ENCODE data around the gene PKP3. TPM values are rescaled to one million over a fixed set of nuclear protein-coding genes. Genes with fewer than 3 reads are reported as not detected.

Gene PKP3
- total RNA-seq, 1 donor from 2014 or later, result 117 TPM

DNA sequence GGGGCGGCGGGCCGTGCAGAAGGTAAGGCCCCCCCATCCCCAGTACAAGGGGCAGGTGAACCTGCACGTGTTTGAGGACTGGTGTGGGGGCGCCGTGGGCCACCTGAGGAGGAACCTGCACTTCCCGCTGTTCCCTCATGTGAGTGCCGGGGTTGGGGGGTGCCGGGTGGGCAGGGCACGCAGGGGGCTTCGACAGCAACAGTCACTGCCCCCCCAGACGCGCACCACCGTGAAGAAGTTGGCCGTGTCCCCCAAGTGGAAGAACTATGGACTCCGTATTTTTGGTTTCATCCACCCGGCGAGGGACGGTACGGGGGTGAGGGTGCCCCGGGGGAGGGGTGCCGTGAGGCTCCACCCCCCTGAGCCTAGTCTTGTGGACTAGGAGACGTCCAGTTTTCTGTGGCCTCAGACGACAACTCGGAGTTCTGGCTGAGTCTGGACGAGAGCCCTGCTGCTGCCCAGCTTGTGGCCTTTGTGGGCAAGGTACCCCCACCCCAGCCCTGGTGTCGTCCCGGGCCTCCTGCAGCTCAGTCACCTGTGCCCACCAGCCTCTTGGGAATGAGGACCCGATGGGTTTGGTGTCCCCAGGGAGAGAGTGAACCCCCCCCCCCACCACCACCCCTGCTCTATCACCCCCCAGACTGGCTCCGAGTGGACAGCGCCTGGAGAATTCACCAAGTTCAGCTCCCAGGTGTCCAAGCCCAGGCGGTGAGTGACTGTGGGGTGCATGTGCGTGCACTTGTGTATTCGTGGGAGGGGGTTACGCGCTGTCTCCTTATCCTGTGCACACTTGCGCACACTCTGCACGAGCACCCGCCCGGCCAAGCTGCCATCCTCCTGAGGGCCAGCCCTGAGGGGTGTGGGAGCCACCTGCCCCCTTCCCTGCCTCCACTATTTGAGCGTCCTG, 20.9 kb upstream of the PKP3 start:
- peaks cover 8% of the 10 kb centered on the region for H3K4me1 ChIP-seq
- no peak for TF ChIP-seq CTCF (IDR thresholded peaks at IDR 0.05)
- TF ChIP-seq POLR2A (IDR thresholded peaks at IDR 0.05), result no peak
- no peak for TF ChIP-seq POLR2AphosphoS5 (IDR thresholded peaks at IDR 0.05; ENCODE audit: insufficient read depth in 1 of 2, low read depth in 1 of 2)
- H3K27me3 ChIP-seq, result no peaks in the 10 kb centered on the region
- no peak overlapping the region for H3K4me3 ChIP-seq
- no peaks in the 10 kb centered on the region for H3K9me3 ChIP-seq
- DNase-seq (ENCODE audit: extremely low spot score in 2 of 2), result no peak
- H3K27ac ChIP-seq, result no peak overlapping the region
- intact Hi-C loops (cut with DNase I), result no loop called here
- H3K36me3 ChIP-seq, result no peaks in the 10 kb centered on the region

- H3K9me3 ChIP-seq, result no peaks in the 10 kb centered on the region
- TF ChIP-seq POLR2AphosphoS5 (IDR thresholded peaks at IDR 0.05; ENCODE audit: insufficient read depth in 1 of 2, low read depth in 1 of 2) (no peak), POLR2A (IDR thresholded peaks at IDR 0.05) (no peak), CTCF (IDR thresholded peaks at IDR 0.05) (no peak)
- H3K36me3 ChIP-seq, result no peaks in the 10 kb centered on the region
- H3K4me3 ChIP-seq, result no peak overlapping the region
- DNase-seq (ENCODE audit: extremely low spot score in 2 of 2), result no peak
- H3K27ac ChIP-seq, result no peak overlapping the region
- intact Hi-C loops (cut with DNase I), result no loop called here
- no peaks in the 10 kb centered on the region for H3K27me3 ChIP-seq
- H3K4me1 ChIP-seq, result peaks cover under 1% of the 10 kb centered on the region
These were observed 20.1 kb upstream of the PKP3 start for GRCh38 chr11:373716-374551.

DNA sequence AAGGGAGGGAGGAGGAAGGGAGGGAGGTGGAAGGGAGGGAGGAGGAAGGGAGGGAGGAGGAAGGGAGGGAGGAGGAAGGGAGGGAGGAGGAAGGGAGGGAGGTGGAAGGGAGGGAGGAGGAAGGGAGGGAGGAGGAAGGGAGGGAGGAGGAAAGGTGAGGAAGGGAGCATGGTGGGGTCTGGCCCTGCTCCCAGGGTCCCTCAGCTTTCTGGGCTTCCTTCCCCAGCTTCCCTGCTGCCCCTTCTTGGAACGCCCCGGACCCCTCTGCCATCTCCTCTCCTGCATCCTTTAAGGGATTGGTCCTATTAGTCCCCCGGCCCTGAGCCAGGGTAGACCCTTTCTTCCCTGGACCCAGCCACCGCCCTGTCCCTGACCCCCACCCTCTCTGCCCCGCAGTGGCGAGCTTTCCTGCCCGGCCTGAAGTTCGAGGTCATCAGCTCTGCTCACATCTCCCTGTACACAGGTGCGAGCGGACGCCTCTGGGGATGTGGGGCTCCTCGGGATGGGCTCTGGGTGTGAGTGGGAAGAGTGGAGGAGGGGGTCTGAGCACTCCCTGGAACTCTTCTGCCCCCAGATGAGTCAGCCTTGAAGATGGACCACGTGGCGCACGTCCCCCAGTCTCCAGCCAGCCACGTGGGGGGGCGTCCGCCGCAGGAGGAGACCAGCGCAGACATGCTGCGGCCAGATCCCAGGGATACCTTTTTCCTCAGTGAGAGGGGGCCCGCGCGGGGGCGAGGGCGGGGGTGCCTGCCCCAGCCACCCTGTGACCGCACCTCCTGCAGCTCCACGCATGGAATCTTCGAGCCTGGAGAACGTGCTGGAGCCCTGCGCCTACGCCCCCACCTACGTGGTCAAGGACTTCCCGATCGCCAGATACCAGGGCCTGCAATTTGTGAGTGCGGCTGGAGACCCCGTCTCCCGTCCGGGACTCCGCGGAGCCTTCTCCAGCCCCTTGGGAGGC, 18.7 kb upstream of the PKP3 start:
- no peak overlapping the region for H3K4me3 ChIP-seq
- intact Hi-C loops (cut with DNase I), result no loop called here
- TF ChIP-seq POLR2AphosphoS5 (IDR thresholded peaks at IDR 0.05; ENCODE audit: insufficient read depth in 1 of 2, low read depth in 1 of 2) (no peak), POLR2A (IDR thresholded peaks at IDR 0.05) (no peak), CTCF (IDR thresholded peaks at IDR 0.05) (no peak)
- no peaks in the 10 kb centered on the region for H3K9me3 ChIP-seq
- H3K27me3 ChIP-seq, result no peaks in the 10 kb centered on the region
- DNase-seq (ENCODE audit: extremely low spot score in 2 of 2), result no peak
- H3K4me1 ChIP-seq, result no peaks in the 10 kb centered on the region
- no peaks in the 10 kb centered on the region for H3K36me3 ChIP-seq
- no peak overlapping the region for H3K27ac ChIP-seq

GRCh38 chr11:376531-377173, 17.4 kb upstream of the PKP3 start:
- Histone ChIP-seq H3K9me3 (no peaks in the 10 kb centered on the region), H3K27me3 (no peaks in the 10 kb centered on the region), H3K4me3 (no peak overlapping the region), H3K27ac (no peak overlapping the region), H3K4me1 (no peaks in the 10 kb centered on the region), H3K36me3 (no peaks in the 10 kb centered on the region)
- DNase-seq (ENCODE audit: extremely low spot score in 2 of 2), result no peak
- intact Hi-C loops (cut with DNase I), result no loop called here
- no peak for TF ChIP-seq POLR2A (IDR thresholded peaks at IDR 0.05)
- TF ChIP-seq CTCF (IDR thresholded peaks at IDR 0.05), result no peak
- TF ChIP-seq POLR2AphosphoS5 (IDR thresholded peaks at IDR 0.05; ENCODE audit: insufficient read depth in 1 of 2, low read depth in 1 of 2), result no peak

Data from vagina (tissue), 2 donors.